Mesenchymal stem cell (in vitro differentiated cells and primary cell): ENCODE data around the gene PRDM8. TPM values are rescaled to one million over a fixed set of nuclear protein-coding genes. Genes with fewer than 3 reads are reported as not detected.

Source experiments
- DNase-seq: peaks from one replicate; pipeline ENCODE4 v3.0.0-alpha.2; 2013
- H2AFZ ChIP-seq: one replicate; pipeline ENCODE4 v1.6.1; 2013; ENCODE audit warnings: low read depth, mild to moderate bottlenecking, control low read depth, inconsistent platforms, low read length, moderate library complexity
- H2AK5ac ChIP-seq: 2 replicates; pipeline ENCODE4 v1.6.1; 2013; ENCODE audit warnings: low read length, moderate library complexity, mild to moderate bottlenecking, inconsistent platforms; ENCODE audit not compliant: severe bottlenecking
- H2BK120ac ChIP-seq: one replicate; pipeline ENCODE4 v1.6.1; 2013; ENCODE audit warnings: low read depth, mild to moderate bottlenecking, inconsistent platforms, low read length, moderate library complexity
- H2BK12ac ChIP-seq, 2 experiments: one replicate each; pipeline ENCODE4 v1.6.1; 2013; ENCODE audit warnings: inconsistent platforms in 2 of 2, low read length in 2 of 2, mild to moderate bottlenecking in 2 of 2, moderate library complexity in 2 of 2, control low read depth in 1 of 2
- H2BK15ac ChIP-seq: one replicate; pipeline ENCODE4 v1.6.1; 2013; ENCODE audit warnings: mild to moderate bottlenecking, low read depth, inconsistent platforms; ENCODE audit not compliant: poor library complexity, severe bottlenecking
- H2BK5ac ChIP-seq: 2 replicates; pipeline ENCODE4 v1.6.1; 2013; ENCODE audit warnings: low read depth, mild to moderate bottlenecking, low read length, control low read depth, inconsistent platforms; ENCODE audit not compliant: poor library complexity, severe bottlenecking
- H3K14ac ChIP-seq, 2 experiments: one replicate each; pipeline ENCODE4 v1.6.1; 2013; ENCODE audit warnings: inconsistent platforms in 2 of 2, low read length in 2 of 2, control low read depth in 1 of 2, mild to moderate bottlenecking in 1 of 2, moderate library complexity in 1 of 2
- H3K18ac ChIP-seq, 2 experiments: one replicate each; pipeline ENCODE4 v1.6.1; 2013; ENCODE audit warnings: inconsistent platforms in 2 of 2, low read length in 2 of 2, control low read depth in 1 of 2, low read depth in 1 of 2, mild to moderate bottlenecking in 1 of 2
- H3K23ac ChIP-seq, 2 experiments: one replicate each; pipeline ENCODE4 v1.6.1; 2013; ENCODE audit warnings: inconsistent platforms in 2 of 2, low read length in 2 of 2, mild to moderate bottlenecking in 2 of 2, moderate library complexity in 2 of 2, control low read depth in 1 of 2
- H3K27ac ChIP-seq: 2 replicates; pipeline ENCODE4 v1.5.1; 2013; ENCODE audit warnings: mild to moderate bottlenecking, moderate library complexity, low read length, control low read depth, inconsistent platforms; ENCODE audit not compliant: poor library complexity, severe bottlenecking
- H3K27me3 ChIP-seq, 2 experiments: 2 replicates each; pipeline versions ENCODE4 v1.6.1 to v1.7.0; 2013; ENCODE audit warnings: low read length in 2 of 2, mild to moderate bottlenecking in 2 of 2, moderate library complexity in 2 of 2, control low read depth in 1 of 2, inconsistent platforms in 1 of 2; ENCODE audit not compliant: control insufficient read depth in 1 of 2, insufficient read depth in 1 of 2
- H3K36me3 ChIP-seq, 2 experiments: 2 replicates each; pipeline versions ENCODE4 v1.6.1 to v1.7.0; 2013; ENCODE audit warnings: low read length in 2 of 2, control low read depth in 1 of 2, inconsistent platforms in 1 of 2, low read depth in 1 of 2, mild to moderate bottlenecking in 1 of 2; ENCODE audit not compliant: insufficient read depth in 2 of 2, control insufficient read depth in 1 of 2
- H3K4ac ChIP-seq, 2 experiments: one replicate each; pipeline ENCODE4 v1.6.1; 2013; ENCODE audit warnings: inconsistent platforms in 2 of 2, low read length in 2 of 2, mild to moderate bottlenecking in 2 of 2, moderate library complexity in 2 of 2, control low read depth in 1 of 2, low read depth in 1 of 2
- H3K4me1 ChIP-seq: 2 replicates; pipeline ENCODE4 v1.6.1; 2013; ENCODE audit warnings: low read depth, low read length, control low read depth; ENCODE audit not compliant: control insufficient read depth, insufficient read depth
- H3K4me2 ChIP-seq: 2 replicates; pipeline ENCODE4 v1.6.1; 2013; ENCODE audit warnings: low read length, mild to moderate bottlenecking, inconsistent platforms; ENCODE audit not compliant: poor library complexity, severe bottlenecking
- H3K4me3 ChIP-seq, 2 experiments: 2 replicates each; pipeline versions ENCODE4 v1.5.1 to v1.7.0; 2013; ENCODE audit warnings: low read length in 2 of 2, mild to moderate bottlenecking in 2 of 2, control low read depth in 1 of 2, low read depth in 1 of 2; ENCODE audit not compliant: insufficient read depth in 1 of 2
- H3K79me1 ChIP-seq: replicated peaks from 2 replicates; pipeline ENCODE4 v1.6.1; 2013; ENCODE audit warnings: mild to moderate bottlenecking, control low read depth, low read length, inconsistent platforms; ENCODE audit not compliant: poor library complexity, severe bottlenecking
- H3K9ac ChIP-seq: 2 replicates; pipeline ENCODE4 v1.7.0; 2013; ENCODE audit warnings: mild to moderate bottlenecking, low read length, moderate library complexity
- H3K9me3 ChIP-seq: 2 replicates; pipeline ENCODE4 v1.7.0; 2013; ENCODE audit warnings: mild to moderate bottlenecking, low read length; ENCODE audit not compliant: control insufficient read depth
- H4K8ac ChIP-seq: one replicate; pipeline ENCODE4 v1.6.1; 2013; ENCODE audit warnings: inconsistent platforms, mild to moderate bottlenecking, low read length, moderate library complexity
- H4K91ac ChIP-seq: one replicate; pipeline ENCODE4 v1.6.1; 2013; ENCODE audit warnings: mild to moderate bottlenecking, low read length, inconsistent platforms
- WGBS: methylation state at CpG from one replicate; pipeline ENCODE4 v1.1.7; 2013; ENCODE audit warnings: mixed read lengths; 5-methylcytosine and 5-hydroxymethylcytosine counted together
- polyA plus RNA-seq, 2 experiments: library from polyadenylated mRNA; stranded (reverse); fragments of 200-250 nt; gene quantifications; one replicate each; pipeline ENCODE4 v1.2.3, GENCODE V29; 2013

Gene PRDM8
- polyA plus RNA-seq (2013, experiment 1 of 2): 2.1 TPM
- 1.8 TPM for polyA plus RNA-seq (2013, experiment 2 of 2)

DNA sequence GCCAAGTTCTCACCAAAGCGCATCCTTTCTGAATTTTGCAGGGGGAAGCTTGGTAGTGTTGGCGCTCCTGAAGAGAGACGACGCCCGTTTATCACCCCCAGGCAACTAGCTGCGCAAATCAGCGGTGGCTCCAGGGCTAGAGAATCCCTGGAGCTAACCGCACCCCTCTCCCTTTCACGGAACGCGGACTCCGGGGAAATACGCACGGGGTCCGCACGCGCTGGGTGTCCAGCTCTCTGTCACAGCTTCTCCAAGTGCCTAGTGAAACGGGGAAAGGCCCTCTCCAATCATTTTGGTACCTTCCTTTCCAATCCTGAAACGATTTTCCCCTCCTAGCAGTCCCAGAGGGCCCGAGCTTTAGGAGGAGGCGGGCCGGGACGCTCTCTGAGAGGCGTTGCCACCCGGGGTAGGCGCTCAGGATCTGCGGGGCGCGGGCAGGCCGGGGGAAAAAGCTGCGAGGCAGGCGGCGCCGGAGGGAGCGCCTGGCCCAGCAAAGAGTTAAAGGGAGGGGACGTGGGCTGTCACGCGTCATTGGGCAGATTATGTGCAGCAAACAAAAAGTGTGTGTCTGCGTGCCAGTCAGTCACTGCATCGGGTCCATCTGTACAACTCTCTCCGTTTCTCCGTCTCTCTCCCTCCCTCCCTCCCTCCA, at the start of gene PRDM8:
Gene PRDM8, plus strand, starts transcription at position 582 of the 652 bp plus-strand sequence. CDS start 2,578 bp downstream, outside the sequence.
- Histone ChIP-seq H2AFZ (no peak within 1 kb of the TSS), H3K9me3 (no peaks in the 10 kb centered on the region), H2BK120ac (no peak within 1 kb of the TSS), H3K23ac (peak within 1 kb of the TSS; percentile 21 to 25), H3K36me3 (peaks cover 0 to 37% of the 10 kb centered on the region in 2 experiments), H3K4ac (no peak within 1 kb of the TSS), H4K8ac (peak within 1 kb of the TSS; percentile 56), H3K4me1 (peaks cover 11% of the 10 kb centered on the region), H2BK12ac (peak within 1 kb of the TSS in 1 of 2 experiments; percentile 7), H4K91ac (peak within 1 kb of the TSS; percentile 61), H3K79me1 (peaks cover 2% of the 10 kb centered on the region), H3K4me2 (peak within 1 kb of the TSS; percentile 87), H2BK5ac (no peak within 1 kb of the TSS), H3K27me3 (no peaks in the 10 kb centered on the region), H2AK5ac (no peak within 1 kb of the TSS), H3K4me3 (peak within 1 kb of the TSS; percentile 56 to 59), H3K9ac (no peak within 1 kb of the TSS), H2BK15ac (peak within 1 kb of the TSS; percentile 65), H3K18ac (no peak within 1 kb of the TSS), H3K14ac (no peak within 1 kb of the TSS), H3K27ac (peak within 1 kb of the TSS; percentile 40)
- WGBS: under 1% methylated on average over 36 of the region's 42 CpGs
- peak; percentile 39 for DNase-seq

DNA sequence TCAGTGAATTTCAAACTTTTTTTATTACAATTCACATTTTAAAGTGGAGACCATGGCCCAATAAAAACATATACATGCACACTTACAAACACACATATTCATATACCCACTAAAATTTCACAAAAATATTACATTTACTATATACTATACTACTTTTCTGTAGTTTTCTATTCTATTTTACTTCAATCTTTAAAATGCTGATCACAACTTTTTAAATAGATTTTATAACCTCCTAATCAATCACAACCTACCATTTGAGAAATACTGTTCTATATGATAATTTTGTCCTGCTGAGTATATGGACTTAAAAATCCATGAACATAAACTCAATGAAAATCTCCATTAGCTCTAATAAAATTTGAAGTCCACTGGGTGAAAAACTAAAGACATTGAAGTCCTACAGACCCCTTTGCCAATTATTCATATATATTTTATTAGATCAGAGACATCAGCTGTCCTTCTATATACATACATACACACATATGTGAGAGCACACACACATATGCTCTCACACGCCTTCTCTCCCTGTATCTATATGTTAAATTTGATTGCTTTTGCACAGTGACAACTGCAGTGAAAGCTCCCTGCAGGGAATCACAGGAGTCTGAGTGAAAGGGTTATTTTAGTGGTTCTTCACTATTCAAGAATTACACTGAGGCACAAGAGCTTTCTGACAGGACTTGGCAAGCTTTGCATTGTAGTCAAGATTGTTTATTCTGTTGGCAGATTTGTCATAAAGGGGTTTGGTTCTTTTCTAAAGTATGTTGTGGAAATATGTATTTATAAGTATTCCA, 46.7 kb upstream of the PRDM8 start:
- Histone ChIP-seq H3K14ac (no peak overlapping the region), H2AFZ (no peak overlapping the region), H3K79me1 (no peaks in the 10 kb centered on the region), H3K18ac (no peak overlapping the region), H4K8ac (no peak overlapping the region), H2AK5ac (no peak overlapping the region), H3K9ac (no peak overlapping the region), H3K27me3 (no peaks in the 10 kb centered on the region), H3K36me3 (no peaks in the 10 kb centered on the region), H3K23ac (no peak overlapping the region), H3K4me1 (no peaks in the 10 kb centered on the region), H2BK12ac (no peak overlapping the region), H3K27ac (no peak overlapping the region), H4K91ac (no peak overlapping the region), H3K4me3 (no peak overlapping the region), H3K9me3 (no peaks in the 10 kb centered on the region), H3K4ac (no peak overlapping the region), H3K4me2 (no peak overlapping the region), H2BK5ac (no peak overlapping the region), H2BK15ac (no peak overlapping the region), H2BK120ac (no peak overlapping the region)
- WGBS: no CpG with 5 or more reads among the region's 1 CpG
- DNase-seq: no peak

DNA sequence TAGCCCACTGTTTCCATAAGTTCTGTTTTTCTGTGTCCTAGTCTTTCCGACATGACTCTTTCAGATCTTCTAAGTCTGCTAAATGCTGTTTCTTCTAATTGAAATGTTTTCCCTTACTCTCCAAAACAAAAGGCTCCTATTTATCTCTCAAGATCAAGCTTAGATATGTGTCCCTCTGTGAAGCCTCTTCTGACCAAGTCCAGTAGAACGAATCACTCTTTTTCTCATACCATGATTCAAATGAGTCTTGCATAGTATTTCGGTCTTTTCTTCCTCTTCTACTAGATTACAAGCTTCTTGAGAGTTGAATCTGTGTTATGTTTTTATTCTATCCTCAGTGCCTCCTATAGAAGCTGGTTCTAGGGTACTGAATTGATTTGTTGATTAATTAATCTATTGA, 45.3 kb upstream of the PRDM8 start:
- Histone ChIP-seq H3K23ac (no peak overlapping the region), H4K8ac (no peak overlapping the region), H2BK120ac (no peak overlapping the region), H3K4ac (no peak overlapping the region), H2BK5ac (no peak overlapping the region), H3K14ac (no peak overlapping the region), H3K27me3 (no peaks in the 10 kb centered on the region), H2BK15ac (no peak overlapping the region), H2BK12ac (no peak overlapping the region), H3K9me3 (no peaks in the 10 kb centered on the region), H3K4me2 (no peak overlapping the region), H3K27ac (no peak overlapping the region), H3K4me1 (no peaks in the 10 kb centered on the region), H2AFZ (no peak overlapping the region), H2AK5ac (no peak overlapping the region), H3K79me1 (no peaks in the 10 kb centered on the region), H3K36me3 (no peaks in the 10 kb centered on the region), H4K91ac (no peak overlapping the region), H3K18ac (no peak overlapping the region), H3K4me3 (no peak overlapping the region), H3K9ac (no peak overlapping the region)
- 94% methylated on average over 2 of the region's 3 CpGs for WGBS
- no peak for DNase-seq

DNA sequence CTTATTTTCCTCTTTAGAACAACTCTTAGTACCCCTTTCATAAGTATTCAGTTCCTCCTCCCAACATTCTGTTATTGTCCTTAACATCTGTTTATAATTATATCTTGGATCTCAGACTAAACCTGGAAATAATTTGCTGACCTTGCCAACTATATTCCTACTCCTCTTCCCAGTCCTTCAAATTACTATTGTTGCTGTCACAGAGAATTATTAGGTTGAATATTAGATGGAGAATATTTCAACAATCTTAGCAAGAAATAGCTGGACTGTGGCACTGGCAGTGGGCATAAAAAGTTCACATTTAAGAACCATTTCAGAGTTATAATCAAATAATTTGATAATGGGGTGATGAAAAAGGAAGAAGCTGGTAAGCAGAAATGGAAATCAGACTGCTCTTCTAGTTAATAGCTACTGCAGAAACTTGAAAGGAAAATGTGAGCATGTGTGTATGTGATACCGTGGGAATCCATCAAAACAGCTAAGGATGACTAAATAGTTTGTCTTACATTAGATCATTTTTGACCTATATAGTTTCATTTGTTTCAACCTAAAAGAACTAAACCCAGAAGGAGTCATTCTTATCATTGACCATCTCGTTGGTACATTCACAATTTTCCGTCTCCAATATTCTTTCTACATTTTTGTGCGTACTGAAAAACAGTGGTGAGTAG, 43.3 kb upstream of the PRDM8 start:
- H3K36me3 ChIP-seq: no peaks in the 10 kb centered on the region
- no peak for DNase-seq
- H3K27me3 ChIP-seq: no peaks in the 10 kb centered on the region
- no peak overlapping the region for H3K18ac ChIP-seq
- no peaks in the 10 kb centered on the region for H3K4me1 ChIP-seq
- no peak overlapping the region for H2AFZ ChIP-seq
- WGBS: 89% methylated on average over 3 of the region's 4 CpGs
- peak overlapping the region; percentile 46 for H3K9ac ChIP-seq
- no peaks in the 10 kb centered on the region for H3K79me1 ChIP-seq
- no peak overlapping the region for H3K27ac ChIP-seq
- H2BK15ac ChIP-seq: no peak overlapping the region
- no peak overlapping the region for H2BK120ac ChIP-seq
- H3K9me3 ChIP-seq: peaks cover 4% of the 10 kb centered on the region
- no peak overlapping the region for H4K91ac ChIP-seq
- no peak overlapping the region for H3K23ac ChIP-seq
- H4K8ac ChIP-seq: no peak overlapping the region
- no peak overlapping the region for H2BK12ac ChIP-seq
- no peak overlapping the region for H2BK5ac ChIP-seq
- no peak overlapping the region for H3K14ac ChIP-seq
- no peak overlapping the region for H2AK5ac ChIP-seq
- H3K4ac ChIP-seq: no peak overlapping the region
- H3K4me2 ChIP-seq: no peak overlapping the region
- no peak overlapping the region for H3K4me3 ChIP-seq
